Measurements from ENCODE around the gene GALE.

The GALE gene

DNA sequence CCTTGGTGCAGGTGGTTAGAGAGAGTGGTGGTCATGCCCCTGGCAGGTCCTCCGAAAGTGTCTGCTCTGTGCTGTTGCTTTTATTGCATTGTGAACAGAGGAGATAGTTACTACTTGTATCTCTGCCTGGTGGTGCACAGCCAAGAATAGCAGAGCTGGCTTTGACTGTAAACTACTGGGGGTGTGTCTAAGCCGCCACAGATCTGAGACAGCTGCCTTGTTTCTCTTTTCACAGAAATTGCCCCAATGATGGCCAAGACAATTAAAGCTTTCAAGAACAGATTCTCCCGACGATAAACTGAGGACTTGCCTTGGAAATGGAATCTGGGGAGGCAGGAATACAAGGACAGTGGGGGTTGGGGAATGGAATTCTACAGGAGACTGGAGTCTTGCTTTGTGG is 41.3 kb downstream of the GALE start:
- no peak for TF ChIP-seq CTCF (IDR thresholded peaks at IDR 0.05; ENCODE audit: insufficient read depth, low read length, poor library complexity, severe bottlenecking)
- no peaks in the 10 kb centered on the region for H3K27me3 ChIP-seq (replicated peaks; ENCODE audit: control insufficient read depth, insufficient read depth, low read length)
- H3K36me3 ChIP-seq (ENCODE audit: control insufficient read depth, insufficient read depth, low read length), result peaks cover 41% of the 10 kb centered on the region
- no peak for DNase-seq (ENCODE audit: extremely low read depth, insufficient read length)
- no peak overlapping the region for H3K4me3 ChIP-seq (replicated peaks; ENCODE audit: low read depth, low read length)

- Histone ChIP-seq H3K27me3 (replicated peaks; ENCODE audit: control insufficient read depth, insufficient read depth, low read length) (no peaks in the 10 kb centered on the region), H3K36me3 (ENCODE audit: control insufficient read depth, insufficient read depth, low read length) (peaks cover 47% of the 10 kb centered on the region), H3K4me3 (replicated peaks; ENCODE audit: low read depth, low read length) (no peak overlapping the region)
- DNase-seq (ENCODE audit: extremely low read depth, insufficient read length), result no peak
- TF ChIP-seq CTCF (IDR thresholded peaks at IDR 0.05; ENCODE audit: insufficient read depth, low read length, poor library complexity, severe bottlenecking), result no peak
Measured at GRCh38 chr1:23757812-23758211, 42.7 kb downstream of the GALE start.

GRCh38 chr1:23756676-23757075 is 43.9 kb downstream of the GALE start:
- no peak for TF ChIP-seq CTCF (IDR thresholded peaks at IDR 0.05; ENCODE audit: insufficient read depth, low read length, poor library complexity, severe bottlenecking)
- no peak for DNase-seq (ENCODE audit: extremely low read depth, insufficient read length)
- no peak overlapping the region for H3K4me3 ChIP-seq (replicated peaks; ENCODE audit: low read depth, low read length)
- no peaks in the 10 kb centered on the region for H3K27me3 ChIP-seq (replicated peaks; ENCODE audit: control insufficient read depth, insufficient read depth, low read length)
- peaks cover 49% of the 10 kb centered on the region for H3K36me3 ChIP-seq (ENCODE audit: control insufficient read depth, insufficient read depth, low read length)

GRCh38 chr1:23752909-23753308 is 47.6 kb downstream of the GALE start:
- Histone ChIP-seq H3K27me3 (replicated peaks; ENCODE audit: control insufficient read depth, insufficient read depth, low read length) (no peaks in the 10 kb centered on the region), H3K4me3 (replicated peaks; ENCODE audit: low read depth, low read length) (no peak overlapping the region), H3K36me3 (ENCODE audit: control insufficient read depth, insufficient read depth, low read length) (peaks cover 41% of the 10 kb centered on the region)
- DNase-seq (ENCODE audit: extremely low read depth, insufficient read length), result no peak
- no peak for TF ChIP-seq CTCF (IDR thresholded peaks at IDR 0.05; ENCODE audit: insufficient read depth, low read length, poor library complexity, severe bottlenecking)

DNA sequence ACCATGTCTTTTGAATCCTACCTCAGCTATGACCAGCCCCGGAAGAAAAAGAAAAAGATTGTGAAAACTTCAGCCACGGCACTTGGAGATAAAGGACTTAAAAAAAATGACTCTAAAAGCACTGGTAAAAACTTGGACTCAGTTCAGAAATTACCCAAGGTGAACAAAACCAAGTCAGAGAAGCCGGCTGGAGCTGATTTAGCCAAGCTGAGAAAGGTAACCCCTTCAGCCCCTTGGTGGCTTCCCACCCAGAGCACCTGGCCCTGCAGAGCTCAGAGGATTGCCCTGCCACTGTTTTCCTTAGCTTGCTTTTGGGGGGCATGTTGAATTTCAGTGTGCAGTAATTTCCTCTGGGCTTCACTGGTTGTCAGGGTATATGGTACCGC is 48.7 kb downstream of the GALE start:
- Histone ChIP-seq H3K4me3 (replicated peaks; ENCODE audit: low read depth, low read length) (no peak overlapping the region), H3K36me3 (ENCODE audit: control insufficient read depth, insufficient read depth, low read length) (peaks cover 39% of the 10 kb centered on the region), H3K27me3 (replicated peaks; ENCODE audit: control insufficient read depth, insufficient read depth, low read length) (no peaks in the 10 kb centered on the region)
- no peak for TF ChIP-seq CTCF (IDR thresholded peaks at IDR 0.05; ENCODE audit: insufficient read depth, low read length, poor library complexity, severe bottlenecking)
- no peak for DNase-seq (ENCODE audit: extremely low read depth, insufficient read length)

All from GM06990 (cell line).